ENCODE results near the gene MAP3K6.
A peak's percentile ranks its signal among the peaks of the same experiment; 100 is the strongest.

The MAP3K6 gene

GRCh38 chr1:27321813-27322568 lies 44.8 kb downstream of the MAP3K6 start, which contains the start of gene TMEM222:
TSS of gene TMEM222 (plus strand) at chr1:27322163. CDS start at chr1:27322198, 35 bp downstream.
- Mint-ChIP-seq H3K27ac (peak within 1 kb of the TSS; percentile 97), H3K4me1 (peaks cover 41% of the 10 kb centered on the region), H3K27me3 (ENCODE audit: low read depth, poor library complexity) (peaks cover 11% of the 10 kb centered on the region), H3K4me3 (peak within 1 kb of the TSS; percentile 97), H3K36me3 (ENCODE audit: low read depth) (peaks cover 17% of the 10 kb centered on the region), H3K9me3 (no peaks in the 10 kb centered on the region)
- peak; percentile 98 for DNase-seq
- no peak for TF ChIP-seq CTCF (IDR thresholded peaks at IDR 0.05)

GRCh38 chr1:27318596-27318995 lies 48.2 kb downstream of the MAP3K6 start:
- TF ChIP-seq CTCF (IDR thresholded peaks at IDR 0.05): no peak
- Mint-ChIP-seq H3K27ac (no peak overlapping the region), H3K36me3 (ENCODE audit: low read depth) (no peaks in the 10 kb centered on the region), H3K4me3 (no peak overlapping the region), H3K27me3 (ENCODE audit: low read depth, poor library complexity) (peaks cover 21% of the 10 kb centered on the region), H3K9me3 (no peaks in the 10 kb centered on the region), H3K4me1 (peaks cover 38% of the 10 kb centered on the region)
- no peak for DNase-seq

- Mint-ChIP-seq H3K4me1 (peaks cover 34% of the 10 kb centered on the region), H3K4me3 (no peak overlapping the region), H3K36me3 (ENCODE audit: low read depth) (no peaks in the 10 kb centered on the region), H3K27ac (peak overlapping the region; percentile 6), H3K27me3 (ENCODE audit: low read depth, poor library complexity) (peaks cover 23% of the 10 kb centered on the region), H3K9me3 (no peaks in the 10 kb centered on the region)
- TF ChIP-seq CTCF (IDR thresholded peaks at IDR 0.05): no peak
- DNase-seq: no peak
Measured at GRCh38 chr1:27318136-27318535, 48.6 kb downstream of the MAP3K6 start.

GRCh38 chr1:27316860-27317259 lies 49.9 kb downstream of the MAP3K6 start:
- Mint-ChIP-seq H3K9me3 (no peaks in the 10 kb centered on the region), H3K27ac (no peak overlapping the region), H3K4me1 (peaks cover 25% of the 10 kb centered on the region), H3K27me3 (ENCODE audit: low read depth, poor library complexity) (peaks cover 30% of the 10 kb centered on the region), H3K4me3 (no peak overlapping the region), H3K36me3 (ENCODE audit: low read depth) (no peaks in the 10 kb centered on the region)
- DNase-seq: no peak
- TF ChIP-seq CTCF (IDR thresholded peaks at IDR 0.05): no peak

GRCh38 chr1:27314737-27315136 lies 52.0 kb downstream of the MAP3K6 start:
- Mint-ChIP-seq H3K27me3 (ENCODE audit: low read depth, poor library complexity) (peaks cover 36% of the 10 kb centered on the region), H3K27ac (no peak overlapping the region), H3K36me3 (ENCODE audit: low read depth) (no peaks in the 10 kb centered on the region), H3K4me1 (peaks cover 22% of the 10 kb centered on the region), H3K4me3 (no peak overlapping the region), H3K9me3 (no peaks in the 10 kb centered on the region)
- DNase-seq: no peak
- no peak for TF ChIP-seq CTCF (IDR thresholded peaks at IDR 0.05)

GRCh38 chr1:27314169-27314568 lies 52.6 kb downstream of the MAP3K6 start:
- H3K27ac Mint-ChIP-seq: no peak overlapping the region
- H3K4me1 Mint-ChIP-seq: peaks cover 22% of the 10 kb centered on the region
- peaks cover 34% of the 10 kb centered on the region for H3K27me3 Mint-ChIP-seq (ENCODE audit: low read depth, poor library complexity)
- no peak overlapping the region for H3K4me3 Mint-ChIP-seq
- no peak for TF ChIP-seq CTCF (IDR thresholded peaks at IDR 0.05)
- H3K36me3 Mint-ChIP-seq (ENCODE audit: low read depth): no peaks in the 10 kb centered on the region
- H3K9me3 Mint-ChIP-seq: no peaks in the 10 kb centered on the region
- DNase-seq: no peak

All from nephron progenitor cell (in vitro differentiated cells).